GM23338 (cell line): ENCODE results near the gene EPSTI1. TPM values are rescaled to one million over a fixed set of nuclear protein-coding genes. Genes with fewer than 3 reads are reported as not detected.

Experiments used
- ATAC-seq: fragments of 200-7000 bp; cut with Tn5 transposase; 3 replicates; pipeline ENCODE4 v1.9.1; 2020
- DNase-seq: peaks from one replicate; pipeline ENCODE4 v3.0.0-alpha.2; 2015; ENCODE audit warnings: low spot score
- H2AFZ ChIP-seq: fragments of 200-600 bp; sonication (generic); 2 replicates; pipeline ENCODE4 v1.8.0; 2016; ENCODE audit warnings: antibody characterized with exemption, mild to moderate bottlenecking, moderate library complexity
- H3F3A ChIP-seq: fragments of 200-600 bp; sonication (generic); replicated peaks from 2 replicates; pipeline ENCODE4 v1.8.0; 2017; ENCODE audit warnings: antibody characterized with exemption, mixed run types, low read depth
- H3K27ac ChIP-seq: fragments of 200-600 bp; sonication (generic); 2 replicates; pipeline ENCODE4 v1.6.1; 2016; ENCODE audit warnings: low read depth
- H3K27me3 ChIP-seq: fragments of 200-600 bp; sonication (generic); 2 replicates; pipeline ENCODE4 v1.8.0; 2016; ENCODE audit warnings: mild to moderate bottlenecking, mixed run types, moderate library complexity; ENCODE audit not compliant: insufficient read depth
- H3K36me3 ChIP-seq: fragments of 200-600 bp; sonication (generic); 2 replicates; pipeline ENCODE4 v1.8.0; 2016; ENCODE audit warnings: mild to moderate bottlenecking; ENCODE audit not compliant: insufficient read depth
- H3K4me1 ChIP-seq: fragments of 200-600 bp; sonication (generic); 2 replicates; pipeline ENCODE4 v1.8.0; 2016; ENCODE audit warnings: mild to moderate bottlenecking, moderate library complexity; ENCODE audit not compliant: insufficient read depth
- H3K4me2 ChIP-seq: fragments of 200-600 bp; sonication (generic); 2 replicates; pipeline ENCODE4 v1.7.1; 2017; ENCODE audit warnings: mixed run types
- H3K4me3 ChIP-seq: fragments of 200-600 bp; sonication (generic); 2 replicates; pipeline ENCODE4 v1.6.1; 2016; ENCODE audit warnings: mixed run types
- H3K79me2 ChIP-seq: fragments of 200-600 bp; sonication (generic); replicated peaks from 2 replicates; pipeline ENCODE4 v1.8.0; 2017; ENCODE audit warnings: mild to moderate bottlenecking; ENCODE audit not compliant: insufficient read depth
- H3K9me2 ChIP-seq: fragments of 200-600 bp; sonication (generic); 2 replicates; pipeline ENCODE4 v1.8.0; 2017; ENCODE audit not compliant: insufficient read depth
- H4K20me1 ChIP-seq: fragments of 200-600 bp; sonication (generic); replicated peaks from 2 replicates; pipeline ENCODE4 v1.8.0; 2017; ENCODE audit warnings: mild to moderate bottlenecking; ENCODE audit not compliant: insufficient read depth
- H3K27ac Mint-ChIP-seq: 2 replicates; pipeline ENCODE4 v1.8.0; 2020; ENCODE audit warnings: inconsistent platforms, mild to moderate bottlenecking, moderate library complexity, mixed read lengths
- H3K27me3 Mint-ChIP-seq: 3 replicates; pipeline ENCODE4 v1.8.0; 2022; ENCODE audit warnings: low read depth, mild to moderate bottlenecking, moderate library complexity, mixed read lengths, inconsistent platforms; ENCODE audit not compliant: insufficient read depth, poor library complexity
- H3K36me3 Mint-ChIP-seq: 3 replicates; pipeline ENCODE4 v1.8.0; 2021; ENCODE audit warnings: low read depth, mild to moderate bottlenecking, inconsistent platforms, moderate library complexity, mixed read lengths
- H3K4me1 Mint-ChIP-seq: 3 replicates; pipeline ENCODE4 v1.8.0; 2020; ENCODE audit warnings: mild to moderate bottlenecking, inconsistent platforms, mixed read lengths
- H3K4me3 Mint-ChIP-seq: 3 replicates; pipeline ENCODE4 v1.8.0; 2021; ENCODE audit warnings: moderate library complexity, mild to moderate bottlenecking, inconsistent platforms, mixed read lengths
- H3K9me3 Mint-ChIP-seq: 3 replicates; pipeline ENCODE4 v1.8.0; 2020; ENCODE audit warnings: moderate library complexity, mild to moderate bottlenecking, inconsistent platforms, mixed read lengths
- CREB1 ChIP-seq: fragments of 250-450 bp; sonication (Bioruptor Pico); IDR thresholded peaks from 2 replicates; pipeline ENCODE4 v1.5.0; 2020; ENCODE audit warnings: low read depth, mild to moderate bottlenecking, moderate library complexity
- EZH2 ChIP-seq: fragments of 200-600 bp; sonication (generic); IDR thresholded peaks from one replicate; pipeline ENCODE4 v1.8.0; 2017; ENCODE audit warnings: antibody characterized with exemption, mild to moderate bottlenecking, low read depth; ENCODE audit not compliant: unreplicated experiment
- EZH2phosphoT487 ChIP-seq: fragments of 200-600 bp; sonication (generic); IDR thresholded peaks from one replicate; pipeline ENCODE4 v1.8.1; 2018; ENCODE audit warnings: antibody characterized with exemption; ENCODE audit not compliant: unreplicated experiment
- JUNB ChIP-seq: IDR thresholded peaks from one replicate; pipeline ENCODE4 v1.6.1; 2016; ENCODE audit warnings: antibody characterized with exemption; ENCODE audit not compliant: unreplicated experiment
- NANOG ChIP-seq: IDR thresholded peaks from 2 replicates; pipeline ENCODE4 v1.6.1; 2016; ENCODE audit warnings: antibody characterized with exemption, borderline replicate concordance
- POLR2AphosphoS5 ChIP-seq: IDR thresholded peaks from 2 replicates; pipeline ENCODE4 v1.6.1; 2016; ENCODE audit warnings: antibody characterized with exemption, low read depth
- ZNF331 ChIP-seq: fragments of 250-450 bp; sonication (Bioruptor Pico); IDR thresholded peaks from 2 replicates; pipeline ENCODE4 v1.5.0; 2020; ENCODE audit warnings: low read depth, mild to moderate bottlenecking, moderate library complexity
- polyA plus RNA-seq: library from polyadenylated mRNA; unstranded; fragments of >200 nt; fragmentation: Nextera tagmentation; extraction: Ambion mirVana; gene quantifications from 2 replicates; pipeline ENCODE4 v1.2.1, GENCODE V29; 2016
- total RNA-seq: library from RNA; depleted of rRNA; stranded (reverse); fragments of >200 nt; shearing (Covaris generic); gene quantifications from 2 replicates; pipeline ENCODE4 v1.2.3, GENCODE V29; 2014
- TF ChIP-seq, protein P1 (sequence below): IDR thresholded peaks from one replicate; pipeline ENCODE4 v1.6.1; 2018; ENCODE audit warnings: antibody characterized with exemption; ENCODE audit not compliant: unreplicated experiment
- TF ChIP-seq, protein P2 (sequence below): fragments of 250-450 bp; sonication (Bioruptor Pico); IDR thresholded peaks from 2 replicates; pipeline ENCODE4 v1.5.0; 2020; ENCODE audit warnings: mild to moderate bottlenecking, moderate library complexity
- TF ChIP-seq, protein P3 (sequence below), 2 experiments: fragments of 200-600 bp in 1 of 2; sonication (generic) in 1 of 2; conservative IDR thresholded peaks; 2 replicates each; pipeline versions ENCODE4 v1.5.1 to v1.6.1; 2016 to 2017; ENCODE audit warnings: antibody characterized with exemption in 2 of 2, low read depth in 2 of 2, mild to moderate bottlenecking in 2 of 2, moderate library complexity in 1 of 2
- TF ChIP-seq, protein P4 (sequence below): IDR thresholded peaks from 2 replicates; pipeline ENCODE4 v1.6.1; 2016; ENCODE audit warnings: antibody characterized with exemption

Gene EPSTI1
- total and polyA plus RNA-seq, 2 experiments from 2014 or later, result 0.10 to 0.68 TPM

DNA sequence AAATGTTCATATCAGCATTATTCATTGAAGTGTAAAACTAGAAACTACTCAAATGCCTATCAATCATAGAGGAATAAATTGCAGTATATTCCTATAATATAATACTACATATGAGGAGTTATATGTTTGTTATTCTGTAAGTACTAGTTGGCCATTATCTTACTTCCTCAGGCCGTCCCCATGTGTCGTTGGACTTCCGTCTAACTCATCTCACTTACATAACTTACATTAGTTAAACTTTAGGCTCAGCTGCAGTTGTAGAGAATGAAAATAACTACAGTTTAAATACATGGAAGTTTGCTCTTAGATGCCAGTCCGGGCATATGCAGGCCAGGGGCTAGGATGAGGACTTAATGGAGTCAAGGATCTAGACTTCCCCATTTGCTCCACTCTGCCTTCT is 8.6 kb upstream of the EPSTI1 start (continued):
- TF ChIP-seq, protein P1, sequence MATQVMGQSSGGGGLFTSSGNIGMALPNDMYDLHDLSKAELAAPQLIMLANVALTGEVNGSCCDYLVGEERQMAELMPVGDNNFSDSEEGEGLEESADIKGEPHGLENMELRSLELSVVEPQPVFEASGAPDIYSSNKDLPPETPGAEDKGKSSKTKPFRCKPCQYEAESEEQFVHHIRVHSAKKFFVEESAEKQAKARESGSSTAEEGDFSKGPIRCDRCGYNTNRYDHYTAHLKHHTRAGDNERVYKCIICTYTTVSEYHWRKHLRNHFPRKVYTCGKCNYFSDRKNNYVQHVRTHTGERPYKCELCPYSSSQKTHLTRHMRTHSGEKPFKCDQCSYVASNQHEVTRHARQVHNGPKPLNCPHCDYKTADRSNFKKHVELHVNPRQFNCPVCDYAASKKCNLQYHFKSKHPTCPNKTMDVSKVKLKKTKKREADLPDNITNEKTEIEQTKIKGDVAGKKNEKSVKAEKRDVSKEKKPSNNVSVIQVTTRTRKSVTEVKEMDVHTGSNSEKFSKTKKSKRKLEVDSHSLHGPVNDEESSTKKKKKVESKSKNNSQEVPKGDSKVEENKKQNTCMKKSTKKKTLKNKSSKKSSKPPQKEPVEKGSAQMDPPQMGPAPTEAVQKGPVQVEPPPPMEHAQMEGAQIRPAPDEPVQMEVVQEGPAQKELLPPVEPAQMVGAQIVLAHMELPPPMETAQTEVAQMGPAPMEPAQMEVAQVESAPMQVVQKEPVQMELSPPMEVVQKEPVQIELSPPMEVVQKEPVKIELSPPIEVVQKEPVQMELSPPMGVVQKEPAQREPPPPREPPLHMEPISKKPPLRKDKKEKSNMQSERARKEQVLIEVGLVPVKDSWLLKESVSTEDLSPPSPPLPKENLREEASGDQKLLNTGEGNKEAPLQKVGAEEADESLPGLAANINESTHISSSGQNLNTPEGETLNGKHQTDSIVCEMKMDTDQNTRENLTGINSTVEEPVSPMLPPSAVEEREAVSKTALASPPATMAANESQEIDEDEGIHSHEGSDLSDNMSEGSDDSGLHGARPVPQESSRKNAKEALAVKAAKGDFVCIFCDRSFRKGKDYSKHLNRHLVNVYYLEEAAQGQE, result no peak
- TF ChIP-seq ZNF331, result no peak
- TF ChIP-seq NANOG, result no peak
- no peak for TF ChIP-seq JUNB
- TF ChIP-seq POLR2AphosphoS5, result no peak

DNA sequence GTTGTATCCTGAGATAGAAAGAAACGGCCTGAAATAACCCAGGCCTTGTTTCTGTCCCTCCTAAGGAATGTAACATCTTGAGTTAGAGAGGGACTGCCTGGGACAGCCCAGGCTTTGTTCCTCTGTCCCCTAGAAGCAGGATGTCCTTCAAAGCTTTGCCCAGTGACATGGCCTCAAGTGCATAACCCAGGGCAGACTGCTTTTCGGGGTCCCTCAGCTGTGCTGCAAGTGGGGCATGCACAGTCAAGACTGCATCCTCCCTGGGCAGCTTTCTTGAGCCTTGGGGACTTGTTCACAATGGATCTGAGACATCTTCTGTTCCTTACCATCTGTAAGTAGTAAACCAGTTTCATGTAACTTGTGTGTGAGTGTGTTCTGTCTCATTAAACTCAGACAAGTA is 7.5 kb upstream of the EPSTI1 start:
- 0 out of 2 replicates have a peak, but pooled peaks cover 4% of the 10 kb centered on the region for H3K4me1 ChIP-seq
- no peaks in the 10 kb centered on the region for H3K27me3 ChIP-seq
- no peaks in the 10 kb centered on the region for H3K79me2 ChIP-seq
- Mint-ChIP-seq H3K27me3 (peaks cover 2% of the 10 kb centered on the region), H3K36me3 (no peaks in the 10 kb centered on the region), H3K4me1 (no peaks in the 10 kb centered on the region), H3K9me3 (no peaks in the 10 kb centered on the region; the same call in 2 of the 3 replicates), H3K4me3 (no peak overlapping the region), H3K27ac (no peak overlapping the region)
- ATAC-seq (no peak), DNase-seq (no peak)
- no peak overlapping the region for H3K4me3 ChIP-seq
- H3F3A ChIP-seq, result no peaks in the 10 kb centered on the region
- H4K20me1 ChIP-seq, result no peaks in the 10 kb centered on the region
- H2AFZ ChIP-seq, result no peak overlapping the region
- no peak overlapping the region for H3K4me2 ChIP-seq
- no peaks in the 10 kb centered on the region for H3K36me3 ChIP-seq
- peaks cover 5% of the 10 kb centered on the region; the same call in 1 of the 2 replicates for H3K9me2 ChIP-seq
- no peak overlapping the region for H3K27ac ChIP-seq
- TF ChIP-seq EZH2 (no peak), JUNB (no peak), ZNF331 (no peak), POLR2AphosphoS5 (no peak), EZH2phosphoT487 (no peak), CREB1 (no peak), NANOG (no peak)
- TF ChIP-seq, protein P2, sequence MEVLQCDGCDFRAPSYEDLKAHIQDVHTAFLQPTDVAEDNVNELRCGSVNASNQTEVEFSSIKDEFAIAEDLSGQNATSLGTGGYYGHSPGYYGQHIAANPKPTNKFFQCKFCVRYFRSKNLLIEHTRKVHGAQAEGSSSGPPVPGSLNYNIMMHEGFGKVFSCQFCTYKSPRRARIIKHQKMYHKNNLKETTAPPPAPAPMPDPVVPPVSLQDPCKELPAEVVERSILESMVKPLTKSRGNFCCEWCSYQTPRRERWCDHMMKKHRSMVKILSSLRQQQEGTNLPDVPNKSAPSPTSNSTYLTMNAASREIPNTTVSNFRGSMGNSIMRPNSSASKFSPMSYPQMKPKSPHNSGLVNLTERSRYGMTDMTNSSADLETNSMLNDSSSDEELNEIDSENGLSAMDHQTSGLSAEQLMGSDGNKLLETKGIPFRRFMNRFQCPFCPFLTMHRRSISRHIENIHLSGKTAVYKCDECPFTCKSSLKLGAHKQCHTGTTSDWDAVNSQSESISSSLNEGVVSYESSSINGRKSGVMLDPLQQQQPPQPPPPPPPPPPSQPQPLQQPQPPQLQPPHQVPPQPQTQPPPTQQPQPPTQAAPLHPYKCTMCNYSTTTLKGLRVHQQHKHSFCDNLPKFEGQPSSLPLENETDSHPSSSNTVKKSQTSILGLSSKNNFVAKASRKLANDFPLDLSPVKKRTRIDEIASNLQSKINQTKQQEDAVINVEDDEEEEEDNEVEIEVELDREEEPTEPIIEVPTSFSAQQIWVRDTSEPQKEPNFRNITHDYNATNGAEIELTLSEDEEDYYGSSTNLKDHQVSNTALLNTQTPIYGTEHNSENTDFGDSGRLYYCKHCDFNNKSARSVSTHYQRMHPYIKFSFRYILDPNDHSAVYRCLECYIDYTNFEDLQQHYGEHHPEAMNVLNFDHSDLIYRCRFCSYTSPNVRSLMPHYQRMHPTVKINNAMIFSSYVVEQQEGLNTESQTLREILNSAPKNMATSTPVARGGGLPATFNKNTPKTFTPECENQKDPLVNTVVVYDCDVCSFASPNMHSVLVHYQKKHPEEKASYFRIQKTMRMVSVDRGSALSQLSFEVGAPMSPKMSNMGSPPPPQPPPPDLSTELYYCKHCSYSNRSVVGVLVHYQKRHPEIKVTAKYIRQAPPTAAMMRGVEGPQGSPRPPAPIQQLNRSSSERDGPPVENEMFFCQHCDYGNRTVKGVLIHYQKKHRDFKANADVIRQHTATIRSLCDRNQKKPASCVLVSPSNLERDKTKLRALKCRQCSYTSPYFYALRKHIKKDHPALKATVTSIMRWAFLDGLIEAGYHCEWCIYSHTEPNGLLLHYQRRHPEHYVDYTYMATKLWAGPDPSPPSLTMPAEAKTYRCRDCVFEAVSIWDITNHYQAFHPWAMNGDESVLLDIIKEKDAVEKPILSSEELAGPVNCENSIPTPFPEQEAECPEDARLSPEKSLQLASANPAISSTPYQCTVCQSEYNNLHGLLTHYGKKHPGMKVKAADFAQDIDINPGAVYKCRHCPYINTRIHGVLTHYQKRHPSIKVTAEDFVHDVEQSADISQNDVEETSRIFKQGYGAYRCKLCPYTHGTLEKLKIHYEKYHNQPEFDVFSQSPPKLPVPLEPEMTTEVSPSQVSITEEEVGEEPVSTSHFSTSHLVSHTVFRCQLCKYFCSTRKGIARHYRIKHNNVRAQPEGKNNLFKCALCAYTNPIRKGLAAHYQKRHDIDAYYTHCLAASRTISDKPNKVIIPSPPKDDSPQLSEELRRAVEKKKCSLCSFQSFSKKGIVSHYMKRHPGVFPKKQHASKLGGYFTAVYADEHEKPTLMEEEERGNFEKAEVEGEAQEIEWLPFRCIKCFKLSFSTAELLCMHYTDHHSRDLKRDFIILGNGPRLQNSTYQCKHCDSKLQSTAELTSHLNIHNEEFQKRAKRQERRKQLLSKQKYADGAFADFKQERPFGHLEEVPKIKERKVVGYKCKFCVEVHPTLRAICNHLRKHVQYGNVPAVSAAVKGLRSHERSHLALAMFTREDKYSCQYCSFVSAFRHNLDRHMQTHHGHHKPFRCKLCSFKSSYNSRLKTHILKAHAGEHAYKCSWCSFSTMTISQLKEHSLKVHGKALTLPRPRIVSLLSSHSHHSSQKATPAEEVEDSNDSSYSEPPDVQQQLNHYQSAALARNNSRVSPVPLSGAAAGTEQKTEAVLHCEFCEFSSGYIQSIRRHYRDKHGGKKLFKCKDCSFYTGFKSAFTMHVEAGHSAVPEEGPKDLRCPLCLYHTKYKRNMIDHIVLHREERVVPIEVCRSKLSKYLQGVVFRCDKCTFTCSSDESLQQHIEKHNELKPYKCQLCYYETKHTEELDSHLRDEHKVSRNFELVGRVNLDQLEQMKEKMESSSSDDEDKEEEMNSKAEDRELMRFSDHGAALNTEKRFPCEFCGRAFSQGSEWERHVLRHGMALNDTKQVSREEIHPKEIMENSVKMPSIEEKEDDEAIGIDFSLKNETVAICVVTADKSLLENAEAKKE (CRISPR knock-in tag), result no peak
- TF ChIP-seq, protein P3, sequence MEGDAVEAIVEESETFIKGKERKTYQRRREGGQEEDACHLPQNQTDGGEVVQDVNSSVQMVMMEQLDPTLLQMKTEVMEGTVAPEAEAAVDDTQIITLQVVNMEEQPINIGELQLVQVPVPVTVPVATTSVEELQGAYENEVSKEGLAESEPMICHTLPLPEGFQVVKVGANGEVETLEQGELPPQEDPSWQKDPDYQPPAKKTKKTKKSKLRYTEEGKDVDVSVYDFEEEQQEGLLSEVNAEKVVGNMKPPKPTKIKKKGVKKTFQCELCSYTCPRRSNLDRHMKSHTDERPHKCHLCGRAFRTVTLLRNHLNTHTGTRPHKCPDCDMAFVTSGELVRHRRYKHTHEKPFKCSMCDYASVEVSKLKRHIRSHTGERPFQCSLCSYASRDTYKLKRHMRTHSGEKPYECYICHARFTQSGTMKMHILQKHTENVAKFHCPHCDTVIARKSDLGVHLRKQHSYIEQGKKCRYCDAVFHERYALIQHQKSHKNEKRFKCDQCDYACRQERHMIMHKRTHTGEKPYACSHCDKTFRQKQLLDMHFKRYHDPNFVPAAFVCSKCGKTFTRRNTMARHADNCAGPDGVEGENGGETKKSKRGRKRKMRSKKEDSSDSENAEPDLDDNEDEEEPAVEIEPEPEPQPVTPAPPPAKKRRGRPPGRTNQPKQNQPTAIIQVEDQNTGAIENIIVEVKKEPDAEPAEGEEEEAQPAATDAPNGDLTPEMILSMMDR (conservative IDR thresholded peaks at IDR 0.05; ENCODE audit: low read depth in 2 of 2), result no peak
- TF ChIP-seq, protein P4, sequence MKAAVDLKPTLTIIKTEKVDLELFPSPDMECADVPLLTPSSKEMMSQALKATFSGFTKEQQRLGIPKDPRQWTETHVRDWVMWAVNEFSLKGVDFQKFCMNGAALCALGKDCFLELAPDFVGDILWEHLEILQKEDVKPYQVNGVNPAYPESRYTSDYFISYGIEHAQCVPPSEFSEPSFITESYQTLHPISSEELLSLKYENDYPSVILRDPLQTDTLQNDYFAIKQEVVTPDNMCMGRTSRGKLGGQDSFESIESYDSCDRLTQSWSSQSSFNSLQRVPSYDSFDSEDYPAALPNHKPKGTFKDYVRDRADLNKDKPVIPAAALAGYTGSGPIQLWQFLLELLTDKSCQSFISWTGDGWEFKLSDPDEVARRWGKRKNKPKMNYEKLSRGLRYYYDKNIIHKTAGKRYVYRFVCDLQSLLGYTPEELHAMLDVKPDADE, result no peak
